Measurements from ENCODE around the gene SRGAP3. TPM values are rescaled to one million over a fixed set of nuclear protein-coding genes. Genes with fewer than 3 reads are reported as not detected.

The SRGAP3 gene
- total RNA-seq, 4 donors from 2014 or later, result 2.0 to 6.9 (median 4.8) TPM

- Histone ChIP-seq H3K36me3 (no peaks in the 10 kb centered on the region), H3K27ac (no peak overlapping the region), H3K27me3 (no peaks in the 10 kb centered on the region), H3K9me3 (peaks cover 0 to 7% (median 0%) of the 10 kb centered on the region in 3 donors), H3K4me1 (no peaks in the 10 kb centered on the region), H3K4me3 (no peak overlapping the region)
- ATAC-seq, result no peak
- no peak for TF ChIP-seq POLR2AphosphoS5 (IDR thresholded peaks at IDR 0.05)
- no peak for TF ChIP-seq CTCF (IDR thresholded peaks at IDR 0.05)
- TF ChIP-seq POLR2A (IDR thresholded peaks at IDR 0.05), result no peak
- TF ChIP-seq EP300 (IDR thresholded peaks at IDR 0.05), result no peak
- 89 to 100% methylated on average over 2 of the region's 2 CpGs for WGBS, 2 donors (ENCODE audit: low coverage in 1 of 2)
Measured at GRCh38 chr3:9167222-9167621, 82.2 kb downstream of the SRGAP3 start.

- H3K4me3 ChIP-seq, result no peak overlapping the region
- 88 to 92% methylated on average over 4 to 5 of the region's 5 CpGs for WGBS, 2 donors (ENCODE audit: low coverage in 1 of 2)
- peaks cover 0 to 7% (median 0%) of the 10 kb centered on the region in 3 donors for H3K9me3 ChIP-seq
- no peak for ATAC-seq
- no peaks in the 10 kb centered on the region for H3K36me3 ChIP-seq
- no peak overlapping the region for H3K27ac ChIP-seq
- no peaks in the 10 kb centered on the region for H3K4me1 ChIP-seq
- no peak for TF ChIP-seq POLR2A (IDR thresholded peaks at IDR 0.05)
- no peak for TF ChIP-seq POLR2AphosphoS5 (IDR thresholded peaks at IDR 0.05)
- no peak for TF ChIP-seq EP300 (IDR thresholded peaks at IDR 0.05)
- no peaks in the 10 kb centered on the region for H3K27me3 ChIP-seq
Measured at GRCh38 chr3:9165421-9165820, 84.0 kb downstream of the SRGAP3 start.

DNA sequence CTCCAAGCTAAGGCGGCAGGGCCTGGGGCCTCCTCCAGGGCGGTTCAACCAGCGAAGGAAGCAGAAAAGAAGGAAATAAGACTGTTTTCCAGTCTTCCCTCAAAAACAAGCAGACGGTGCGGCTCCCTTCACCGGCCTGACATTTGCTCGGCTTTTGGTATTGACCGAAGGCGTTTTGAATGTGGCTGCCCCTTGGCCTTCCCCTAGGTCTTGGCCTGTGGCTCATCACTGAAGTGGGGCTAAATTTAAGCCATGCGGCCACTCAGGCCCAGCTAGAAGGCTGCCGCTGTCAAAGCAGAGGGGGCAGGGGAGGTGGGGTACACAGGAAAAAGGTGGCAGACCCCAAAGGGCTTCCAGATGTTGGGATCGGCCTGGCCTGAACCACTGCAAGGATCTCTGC is 86.2 kb downstream of the SRGAP3 start:
- Histone ChIP-seq H3K27ac (no peak overlapping the region), H3K4me3 (no peak overlapping the region), H3K36me3 (no peaks in the 10 kb centered on the region), H3K4me1 (no peaks in the 10 kb centered on the region), H3K9me3 (peaks cover 0 to 7% (median 0%) of the 10 kb centered on the region in 3 donors), H3K27me3 (no peaks in the 10 kb centered on the region)
- 87% methylated on average over 4 of the region's 12 CpGs; no CpG with 5 or more reads in 1 of the 2 donors for WGBS, 2 donors (ENCODE audit: low coverage in 1 of 2)
- no peak for ATAC-seq
- no peak for TF ChIP-seq EP300 (IDR thresholded peaks at IDR 0.05)
- no peak for TF ChIP-seq POLR2A (IDR thresholded peaks at IDR 0.05)
- no peak for TF ChIP-seq POLR2AphosphoS5 (IDR thresholded peaks at IDR 0.05)
- no peak for TF ChIP-seq CTCF (IDR thresholded peaks at IDR 0.05)

GRCh38 chr3:9161811-9162210 is 87.6 kb downstream of the SRGAP3 start:
- Histone ChIP-seq H3K9me3 (peaks cover 0 to 7% (median 0%) of the 10 kb centered on the region in 3 donors), H3K36me3 (no peaks in the 10 kb centered on the region), H3K27ac (no peak overlapping the region), H3K27me3 (no peaks in the 10 kb centered on the region), H3K4me1 (no peaks in the 10 kb centered on the region), H3K4me3 (no peak overlapping the region)
- WGBS, 2 donors (ENCODE audit: low coverage in 1 of 2), result 92% methylated on average over 1 of the region's 1 CpG; no CpG with 5 or more reads in 1 of the 2 donors
- no peak for ATAC-seq
- no peak for TF ChIP-seq EP300 (IDR thresholded peaks at IDR 0.05)
- TF ChIP-seq CTCF (IDR thresholded peaks at IDR 0.05), result no peak
- TF ChIP-seq POLR2A (IDR thresholded peaks at IDR 0.05), result no peak
- TF ChIP-seq POLR2AphosphoS5 (IDR thresholded peaks at IDR 0.05), result no peak

GRCh38 chr3:9161298-9161697 is 88.1 kb downstream of the SRGAP3 start:
- no peak for TF ChIP-seq CTCF (IDR thresholded peaks at IDR 0.05)
- no peak for TF ChIP-seq POLR2AphosphoS5 (IDR thresholded peaks at IDR 0.05)
- no peak for TF ChIP-seq POLR2A (IDR thresholded peaks at IDR 0.05)
- no peak for TF ChIP-seq EP300 (IDR thresholded peaks at IDR 0.05)
- WGBS, 2 donors (ENCODE audit: low coverage in 1 of 2), result 89 to 100% methylated on average over 3 of the region's 4 CpGs

More at GRCh38 chr3:9161298-9161697, 88.1 kb downstream of the SRGAP3 start:
- Histone ChIP-seq H3K9me3 (peaks cover 0 to 2% (median 0%) of the 10 kb centered on the region in 3 donors), H3K4me1 (no peaks in the 10 kb centered on the region), H3K27ac (no peak overlapping the region), H3K27me3 (no peaks in the 10 kb centered on the region), H3K4me3 (no peak overlapping the region), H3K36me3 (no peaks in the 10 kb centered on the region)
- ATAC-seq, result no peak

Measured in gastroesophageal sphincter (tissue), 4 donors.